ENCODE results near the gene DYNLT4.

DNA sequence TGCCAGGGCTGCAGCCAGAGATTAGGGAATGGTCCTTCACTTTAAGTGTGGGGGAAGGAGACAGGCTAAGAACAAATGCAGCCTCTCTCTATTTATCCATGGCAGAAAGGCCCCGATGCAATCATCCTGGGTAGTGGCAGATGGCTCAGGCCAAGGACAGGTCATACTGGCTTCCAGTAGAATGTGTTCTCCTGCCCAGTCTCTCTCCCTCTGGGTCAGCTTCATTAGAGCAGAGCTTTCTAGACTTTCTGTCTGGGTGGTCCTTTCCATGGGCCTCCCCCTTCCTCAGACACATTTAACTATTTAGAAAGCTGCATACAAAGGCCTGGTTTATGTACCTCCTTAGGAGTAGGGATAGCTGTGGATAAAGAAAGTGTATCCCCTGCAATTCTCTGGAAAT is 40.7 kb upstream of the DYNLT4 start:
- TF ChIP-seq, protein P1, sequence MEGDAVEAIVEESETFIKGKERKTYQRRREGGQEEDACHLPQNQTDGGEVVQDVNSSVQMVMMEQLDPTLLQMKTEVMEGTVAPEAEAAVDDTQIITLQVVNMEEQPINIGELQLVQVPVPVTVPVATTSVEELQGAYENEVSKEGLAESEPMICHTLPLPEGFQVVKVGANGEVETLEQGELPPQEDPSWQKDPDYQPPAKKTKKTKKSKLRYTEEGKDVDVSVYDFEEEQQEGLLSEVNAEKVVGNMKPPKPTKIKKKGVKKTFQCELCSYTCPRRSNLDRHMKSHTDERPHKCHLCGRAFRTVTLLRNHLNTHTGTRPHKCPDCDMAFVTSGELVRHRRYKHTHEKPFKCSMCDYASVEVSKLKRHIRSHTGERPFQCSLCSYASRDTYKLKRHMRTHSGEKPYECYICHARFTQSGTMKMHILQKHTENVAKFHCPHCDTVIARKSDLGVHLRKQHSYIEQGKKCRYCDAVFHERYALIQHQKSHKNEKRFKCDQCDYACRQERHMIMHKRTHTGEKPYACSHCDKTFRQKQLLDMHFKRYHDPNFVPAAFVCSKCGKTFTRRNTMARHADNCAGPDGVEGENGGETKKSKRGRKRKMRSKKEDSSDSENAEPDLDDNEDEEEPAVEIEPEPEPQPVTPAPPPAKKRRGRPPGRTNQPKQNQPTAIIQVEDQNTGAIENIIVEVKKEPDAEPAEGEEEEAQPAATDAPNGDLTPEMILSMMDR (IDR thresholded peaks at IDR 0.05) = no peak
- no peak for TF ChIP-seq POLR2A (IDR thresholded peaks at IDR 0.05)

Measured in right lobe of liver (tissue), 4 donors.